ENCODE results near the gene MAPK10.
"Not testable (repeated sequence)": the region's sequence is repeated elsewhere in the genome, so short reads cannot be mapped to it uniquely, and the experiment has no call there.

MAPK10 gene

GRCh38 chr4:86032476-86033022 is 327.3 kb downstream of the MAPK10 start:
- no peak for TF ChIP-seq CTCF (IDR thresholded peaks at IDR 0.05; ENCODE audit: low read depth, low read length)
- H3K4me3 ChIP-seq (ENCODE audit: low read depth, low read length), result no peak overlapping the region
- H3K9me3 ChIP-seq (ENCODE audit: severe bottlenecking), result no peaks in the 10 kb centered on the region
- no peaks in the 10 kb centered on the region for H3K27me3 ChIP-seq (ENCODE audit: insufficient read depth, low read depth, severe bottlenecking)
- DNase-seq, result no peak
- H3K27ac ChIP-seq, result no peak overlapping the region
- H3K36me3 ChIP-seq, result no peaks in the 10 kb centered on the region

GRCh38 chr4:86031927-86032326 is 327.9 kb downstream of the MAPK10 start:
- Histone ChIP-seq H3K27ac (no peak overlapping the region), H3K27me3 (ENCODE audit: insufficient read depth, low read depth, severe bottlenecking) (no peaks in the 10 kb centered on the region), H3K4me3 (ENCODE audit: low read depth, low read length) (no peak overlapping the region), H3K36me3 (no peaks in the 10 kb centered on the region), H3K9me3 (ENCODE audit: severe bottlenecking) (no peaks in the 10 kb centered on the region)
- no peak for DNase-seq
- no peak for TF ChIP-seq CTCF (IDR thresholded peaks at IDR 0.05; ENCODE audit: low read depth, low read length)

- no peak for DNase-seq
Measured at GRCh38 chr4:86026720-86027119, 333.1 kb downstream of the MAPK10 start.

GRCh38 chr4:86021671-86022070 is 338.2 kb downstream of the MAPK10 start:
- not testable (repeated sequence) for H3K27me3 ChIP-seq (ENCODE audit: insufficient read depth, low read depth, severe bottlenecking); DNase-seq; H3K36me3 ChIP-seq; H3K9me3 ChIP-seq (ENCODE audit: severe bottlenecking); H3K4me3 ChIP-seq (ENCODE audit: low read depth, low read length); H3K27ac ChIP-seq

More at GRCh38 chr4:86026720-86027119, 333.1 kb downstream of the MAPK10 start:
- H3K4me3 ChIP-seq (ENCODE audit: low read depth, low read length), result no peak overlapping the region
- no peaks in the 10 kb centered on the region for H3K36me3 ChIP-seq
- H3K27me3 ChIP-seq (ENCODE audit: insufficient read depth, low read depth, severe bottlenecking), result no peaks in the 10 kb centered on the region
- no peak for TF ChIP-seq CTCF (IDR thresholded peaks at IDR 0.05; ENCODE audit: low read depth, low read length)
- no peak overlapping the region for H3K27ac ChIP-seq
- no peaks in the 10 kb centered on the region for H3K9me3 ChIP-seq (ENCODE audit: severe bottlenecking)

- Histone ChIP-seq H3K4me3 (ENCODE audit: low read depth, low read length) (no peak overlapping the region), H3K36me3 (no peaks in the 10 kb centered on the region), H3K9me3 (ENCODE audit: severe bottlenecking) (no peaks in the 10 kb centered on the region), H3K27me3 (ENCODE audit: insufficient read depth, low read depth, severe bottlenecking) (no peaks in the 10 kb centered on the region), H3K27ac (no peak overlapping the region)
- DNase-seq, result no peak
- TF ChIP-seq CTCF (IDR thresholded peaks at IDR 0.05; ENCODE audit: low read depth, low read length), result no peak
Measured at GRCh38 chr4:86019906-86020305, 339.9 kb downstream of the MAPK10 start.

- Histone ChIP-seq H3K9me3 (ENCODE audit: severe bottlenecking) (no peaks in the 10 kb centered on the region), H3K4me3 (ENCODE audit: low read depth, low read length) (no peak overlapping the region), H3K27ac (no peak overlapping the region), H3K36me3 (no peaks in the 10 kb centered on the region), H3K27me3 (ENCODE audit: insufficient read depth, low read depth, severe bottlenecking) (no peaks in the 10 kb centered on the region)
- no peak for DNase-seq
- no peak for TF ChIP-seq CTCF (IDR thresholded peaks at IDR 0.05; ENCODE audit: low read depth, low read length)
Measured at GRCh38 chr4:86019362-86019761, 340.5 kb downstream of the MAPK10 start.
